ENCODE measurements around the gene ARMH1. TPM values are rescaled to one million over a fixed set of nuclear protein-coding genes. Genes with fewer than 3 reads are reported as not detected.
A peak's percentile ranks its signal among the peaks of the same experiment; 100 is the strongest.

Gene ARMH1
- total and polyA plus RNA-seq, 4 donors, result 0.63 to 6.7 (median 1.8) TPM

GRCh38 chr1:44642255-44642654 is 32.3 kb upstream of the ARMH1 start:
- Histone ChIP-seq H3K9me3 (ENCODE audit: control insufficient read depth, low read length) (no peaks in the 10 kb centered on the region), H3K27me3 (ENCODE audit: control insufficient read depth in 1 of 2, insufficient read depth in 2 of 2, low read length in 1 of 2) (no peaks in the 10 kb centered on the region), H3K4me1 (ENCODE audit: control insufficient read depth in 1 of 2, insufficient read depth in 2 of 2, low read length in 2 of 2) (no peaks in the 10 kb centered on the region), H3K36me3 (ENCODE audit: control insufficient read depth in 1 of 2, insufficient read depth in 2 of 2, low read length in 1 of 2) (peaks cover 0 to 3% of the 10 kb centered on the region in 2 donors), H3K4me3 (ENCODE audit: low read length in 2 of 2) (no peak overlapping the region), H3K27ac (ENCODE audit: low read depth in 1 of 2, low read length in 2 of 2) (no peak overlapping the region)
- 95 to 98% methylated on average over 2 of the region's 2 CpGs for WGBS, 2 donors
- intact Hi-C loops (cut with DNase I), result no loop called here
- DNase-seq, result no peak
- ATAC-seq (ENCODE audit: low FRiP score), result no peak

GRCh38 chr1:44642925-44643324 is 31.6 kb upstream of the ARMH1 start:
- intact Hi-C loops (cut with DNase I), result no loop called here
- Histone ChIP-seq H3K27ac (ENCODE audit: low read depth in 1 of 2, low read length in 2 of 2) (no peak overlapping the region), H3K4me3 (ENCODE audit: low read length in 2 of 2) (no peak overlapping the region), H3K27me3 (ENCODE audit: control insufficient read depth in 1 of 2, insufficient read depth in 2 of 2, low read length in 1 of 2) (no peaks in the 10 kb centered on the region), H3K36me3 (ENCODE audit: control insufficient read depth in 1 of 2, insufficient read depth in 2 of 2, low read length in 1 of 2) (peaks cover 0 to 2% of the 10 kb centered on the region in 2 donors), H3K9me3 (ENCODE audit: control insufficient read depth, low read length) (no peaks in the 10 kb centered on the region), H3K4me1 (ENCODE audit: control insufficient read depth in 1 of 2, insufficient read depth in 2 of 2, low read length in 2 of 2) (no peaks in the 10 kb centered on the region)
- WGBS, 2 donors, result 88 to 89% methylated on average over 3 of the region's 3 CpGs
- ATAC-seq (ENCODE audit: low FRiP score), result no peak
- DNase-seq, result no peak

GRCh38 chr1:44643721-44644334 is 30.7 kb upstream of the ARMH1 start:
- ATAC-seq (ENCODE audit: low FRiP score), result no peak
- intact Hi-C loops (cut with DNase I), result no loop called here
- Histone ChIP-seq H3K27me3 (ENCODE audit: control insufficient read depth in 1 of 2, insufficient read depth in 2 of 2, low read length in 1 of 2) (no peaks in the 10 kb centered on the region), H3K4me3 (ENCODE audit: low read length in 2 of 2) (no peak overlapping the region), H3K4me1 (ENCODE audit: control insufficient read depth in 1 of 2, insufficient read depth in 2 of 2, low read length in 2 of 2) (no peaks in the 10 kb centered on the region), H3K36me3 (ENCODE audit: control insufficient read depth in 1 of 2, insufficient read depth in 2 of 2, low read length in 1 of 2) (peaks cover 0 to 2% of the 10 kb centered on the region in 2 donors), H3K27ac (ENCODE audit: low read depth in 1 of 2, low read length in 2 of 2) (peak overlapping the region in 1 of 2 donors; percentile 11), H3K9me3 (ENCODE audit: control insufficient read depth, low read length) (no peaks in the 10 kb centered on the region)
- 33 to 41% methylated on average over 9 of the region's 9 CpGs for WGBS, 2 donors
- DNase-seq, result no peak

GRCh38 chr1:44644806-44645205 is 29.7 kb upstream of the ARMH1 start:
- intact Hi-C loops (cut with DNase I), result no loop called here
- Histone ChIP-seq H3K4me3 (ENCODE audit: low read length in 2 of 2) (no peak overlapping the region), H3K9me3 (ENCODE audit: control insufficient read depth, low read length) (no peaks in the 10 kb centered on the region), H3K36me3 (ENCODE audit: control insufficient read depth in 1 of 2, insufficient read depth in 2 of 2, low read length in 1 of 2) (peaks cover 0 to 3% of the 10 kb centered on the region in 2 donors), H3K27ac (ENCODE audit: low read depth in 1 of 2, low read length in 2 of 2) (peak overlapping the region in 1 of 2 donors; percentile 83), H3K4me1 (ENCODE audit: control insufficient read depth in 1 of 2, insufficient read depth in 2 of 2, low read length in 2 of 2) (no peaks in the 10 kb centered on the region), H3K27me3 (ENCODE audit: control insufficient read depth in 1 of 2, insufficient read depth in 2 of 2, low read length in 1 of 2) (no peaks in the 10 kb centered on the region)
- WGBS, 2 donors, result 70 to 84% methylated on average over 7 of the region's 7 CpGs
- peak; percentile 5 for ATAC-seq (ENCODE audit: low FRiP score)
- DNase-seq, result peak in 1 of 2 donors; percentile 63

- 3 to 11% methylated on average over 18 of the region's 18 CpGs for WGBS, 2 donors
- ATAC-seq (ENCODE audit: low FRiP score), result peak; percentile 84
- H3K27ac ChIP-seq (ENCODE audit: low read depth in 1 of 2, low read length in 2 of 2), result peak overlapping the region in 1 of 2 donors; percentile 83
- peak; percentile 86 to 92 for DNase-seq
- intact Hi-C loops (cut with DNase I), result no loop called here
- H3K9me3 ChIP-seq (ENCODE audit: control insufficient read depth, low read length), result no peaks in the 10 kb centered on the region
- no peak overlapping the region for H3K4me3 ChIP-seq (ENCODE audit: low read length in 2 of 2)
- peaks cover 0 to 4% of the 10 kb centered on the region in 2 donors for H3K36me3 ChIP-seq (ENCODE audit: control insufficient read depth in 1 of 2, insufficient read depth in 2 of 2, low read length in 1 of 2)
- no peaks in the 10 kb centered on the region for H3K27me3 ChIP-seq (ENCODE audit: control insufficient read depth in 1 of 2, insufficient read depth in 2 of 2, low read length in 1 of 2)
- no peaks in the 10 kb centered on the region for H3K4me1 ChIP-seq (ENCODE audit: control insufficient read depth in 1 of 2, insufficient read depth in 2 of 2, low read length in 2 of 2)
These were observed 28.9 kb upstream of the ARMH1 start for GRCh38 chr1:44645476-44646244.

- intact Hi-C loops (cut with DNase I), result no loop called here
- WGBS, 2 donors, result 54 to 59% methylated on average over 28 of the region's 28 CpGs
- DNase-seq, result peak in 1 of 2 donors; percentile 84
- ATAC-seq (ENCODE audit: low FRiP score), result peak; percentile 44
- Histone ChIP-seq H3K27ac (ENCODE audit: low read depth in 1 of 2, low read length in 2 of 2) (peak overlapping the region in 1 of 2 donors; percentile 83), H3K27me3 (ENCODE audit: control insufficient read depth in 1 of 2, insufficient read depth in 2 of 2, low read length in 1 of 2) (no peaks in the 10 kb centered on the region), H3K4me3 (ENCODE audit: low read length in 2 of 2) (no peak overlapping the region), H3K4me1 (ENCODE audit: control insufficient read depth in 1 of 2, insufficient read depth in 2 of 2, low read length in 2 of 2) (no peaks in the 10 kb centered on the region), H3K36me3 (ENCODE audit: control insufficient read depth in 1 of 2, insufficient read depth in 2 of 2, low read length in 1 of 2) (peaks cover 0 to 5% of the 10 kb centered on the region in 2 donors), H3K9me3 (ENCODE audit: control insufficient read depth, low read length) (no peaks in the 10 kb centered on the region)
These were observed 28.0 kb upstream of the ARMH1 start for GRCh38 chr1:44646261-44647110.

- H3K36me3 ChIP-seq (ENCODE audit: control insufficient read depth in 1 of 2, insufficient read depth in 2 of 2, low read length in 1 of 2), result peaks cover 0 to 5% of the 10 kb centered on the region in 2 donors
- intact Hi-C loops (cut with DNase I), result no loop called here
- no peak for DNase-seq
- WGBS, 2 donors, result 87 to 92% methylated on average over 2 of the region's 2 CpGs
- no peaks in the 10 kb centered on the region for H3K9me3 ChIP-seq (ENCODE audit: control insufficient read depth, low read length)
- no peak overlapping the region for H3K27ac ChIP-seq (ENCODE audit: low read depth in 1 of 2, low read length in 2 of 2)
- no peaks in the 10 kb centered on the region for H3K27me3 ChIP-seq (ENCODE audit: control insufficient read depth in 1 of 2, insufficient read depth in 2 of 2, low read length in 1 of 2)
- no peak overlapping the region for H3K4me3 ChIP-seq (ENCODE audit: low read length in 2 of 2)
- no peak for ATAC-seq (ENCODE audit: low FRiP score)
- H3K4me1 ChIP-seq (ENCODE audit: control insufficient read depth in 1 of 2, insufficient read depth in 2 of 2, low read length in 2 of 2), result no peaks in the 10 kb centered on the region
These were observed 26.6 kb upstream of the ARMH1 start for GRCh38 chr1:44647896-44648295.

GRCh38 chr1:44648529-44649250 is 25.8 kb upstream of the ARMH1 start:
- WGBS, 2 donors, result 92 to 93% methylated on average over 13 of the region's 13 CpGs
- no peak overlapping the region for H3K27ac ChIP-seq (ENCODE audit: low read depth in 1 of 2, low read length in 2 of 2)
- peaks cover 0 to 5% of the 10 kb centered on the region in 2 donors for H3K36me3 ChIP-seq (ENCODE audit: control insufficient read depth in 1 of 2, insufficient read depth in 2 of 2, low read length in 1 of 2)
- H3K9me3 ChIP-seq (ENCODE audit: control insufficient read depth, low read length), result no peaks in the 10 kb centered on the region
- DNase-seq, result peak in 1 of 2 donors; percentile 69
- no peak for ATAC-seq (ENCODE audit: low FRiP score)
- H3K4me3 ChIP-seq (ENCODE audit: low read length in 2 of 2), result no peak overlapping the region
- H3K4me1 ChIP-seq (ENCODE audit: control insufficient read depth in 1 of 2, insufficient read depth in 2 of 2, low read length in 2 of 2), result no peaks in the 10 kb centered on the region
- H3K27me3 ChIP-seq (ENCODE audit: control insufficient read depth in 1 of 2, insufficient read depth in 2 of 2, low read length in 1 of 2), result no peaks in the 10 kb centered on the region
- intact Hi-C loops (cut with DNase I), result no loop called here

Data from aorta (tissue), 5 donors.